Esophagus (tissue), 2 donors: Measurements from ENCODE around the gene MLLT3. TPM values are rescaled to one million over a fixed set of nuclear protein-coding genes. Genes with fewer than 3 reads are reported as not detected.

Source experiments
- H3K27ac ChIP-seq, 2 donors: one replicate each; pipeline ENCODE4 v1.5.1; 2013; ENCODE audit warnings: low read depth in 2 of 2, mild to moderate bottlenecking in 2 of 2, inconsistent platforms in 1 of 2, low read length in 1 of 2, moderate library complexity in 1 of 2
- H3K27me3 ChIP-seq, 2 donors: one replicate each; pipeline ENCODE4 v1.6.1; 2013; ENCODE audit warnings: low read length in 2 of 2, control low read depth in 1 of 2, mild to moderate bottlenecking in 1 of 2; ENCODE audit not compliant: insufficient read depth in 2 of 2, control insufficient read depth in 1 of 2
- H3K36me3 ChIP-seq, 2 donors: one replicate each; pipeline ENCODE4 v1.6.1; 2013; ENCODE audit warnings: low read length in 1 of 2; ENCODE audit not compliant: control insufficient read depth in 2 of 2, insufficient read depth in 2 of 2
- H3K4me1 ChIP-seq, 2 donors: one replicate each; pipeline ENCODE4 v1.6.1; 2013; ENCODE audit warnings: low read length in 1 of 2; ENCODE audit not compliant: control insufficient read depth in 2 of 2, insufficient read depth in 2 of 2
- H3K4me3 ChIP-seq, 2 donors: one replicate each; pipeline ENCODE4 v1.5.1; 2013; ENCODE audit warnings: low read length in 2 of 2, mild to moderate bottlenecking in 2 of 2, low read depth in 1 of 2, moderate library complexity in 1 of 2
- H3K9me3 ChIP-seq, 2 donors: one replicate each; pipeline ENCODE4 v1.6.1; 2013; ENCODE audit warnings: mild to moderate bottlenecking in 2 of 2, low read depth in 1 of 2, low read length in 1 of 2, moderate library complexity in 1 of 2; ENCODE audit not compliant: control insufficient read depth in 2 of 2, insufficient read depth in 1 of 2
- WGBS, 2 donors: extraction: QIAGEN DNeasy Blood & Tissue Kit; methylation state at CpG; one replicate each; pipeline ENCODE4 v1.1.7; 2013; 5-methylcytosine and 5-hydroxymethylcytosine counted together
- polyA plus RNA-seq, 2 donors: library from polyadenylated mRNA; stranded (reverse); fragments of 200-250 nt; gene quantifications; one replicate each; pipeline ENCODE4 v1.2.3, GENCODE V29; 2013
- donor health status: healthy with polysubstance abuse.
- donor health status: Bipolar disorder and iron deficiency.

Gene MLLT3
- polyA plus RNA-seq, 2 donors: 4.6 to 5.0 TPM

DNA sequence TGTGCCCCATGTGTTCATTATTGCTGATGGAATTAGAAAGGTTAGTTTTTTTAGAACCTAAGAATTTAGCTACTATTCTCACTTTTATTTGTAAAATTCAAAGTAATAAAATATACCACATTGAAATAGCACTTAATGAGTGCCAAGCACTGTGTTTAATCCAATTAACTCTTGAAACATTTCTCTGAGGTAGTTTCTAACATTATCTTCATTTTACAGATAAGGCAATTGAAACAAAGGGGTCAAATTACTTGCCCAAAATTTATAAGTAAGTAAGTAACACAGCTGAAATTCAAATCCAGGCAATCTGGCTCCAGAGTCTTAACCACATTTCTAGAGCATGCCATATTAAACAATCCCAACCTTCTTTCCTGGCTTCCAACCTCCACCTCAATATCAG is 84.2 kb downstream of the MLLT3 start:
- Histone ChIP-seq H3K9me3 (peaks cover 3 to 8% of the 10 kb centered on the region in 2 donors), H3K27ac (no peak overlapping the region), H3K4me1 (no peaks in the 10 kb centered on the region), H3K36me3 (no peaks in the 10 kb centered on the region), H3K4me3 (no peak overlapping the region), H3K27me3 (no peaks in the 10 kb centered on the region)

- 38 to 47% methylated on average over 2 of the region's 2 CpGs for WGBS, 2 donors
- Histone ChIP-seq H3K4me3 (no peak overlapping the region), H3K36me3 (no peaks in the 10 kb centered on the region), H3K27me3 (no peaks in the 10 kb centered on the region), H3K9me3 (peaks cover 3 to 8% of the 10 kb centered on the region in 2 donors), H3K27ac (no peak overlapping the region), H3K4me1 (no peaks in the 10 kb centered on the region)
These were observed 85.0 kb downstream of the MLLT3 start for GRCh38 chr9:20537294-20537693.

GRCh38 chr9:20532584-20532983 is 89.7 kb downstream of the MLLT3 start:
- Histone ChIP-seq H3K9me3 (no peaks in the 10 kb centered on the region), H3K27me3 (no peaks in the 10 kb centered on the region), H3K27ac (no peak overlapping the region), H3K4me1 (no peaks in the 10 kb centered on the region), H3K36me3 (no peaks in the 10 kb centered on the region), H3K4me3 (no peak overlapping the region)
- 93 to 95% methylated on average over 4 of the region's 4 CpGs for WGBS, 2 donors

- H3K36me3 ChIP-seq: no peaks in the 10 kb centered on the region
- H3K9me3 ChIP-seq: no peaks in the 10 kb centered on the region
- no peak overlapping the region for H3K27ac ChIP-seq
- WGBS, 2 donors: 64 to 73% methylated on average over 2 of the region's 2 CpGs
- H3K4me1 ChIP-seq: no peaks in the 10 kb centered on the region
- no peaks in the 10 kb centered on the region for H3K27me3 ChIP-seq
- H3K4me3 ChIP-seq: no peak overlapping the region
These were observed 92.5 kb downstream of the MLLT3 start for GRCh38 chr9:20529837-20530236.

DNA sequence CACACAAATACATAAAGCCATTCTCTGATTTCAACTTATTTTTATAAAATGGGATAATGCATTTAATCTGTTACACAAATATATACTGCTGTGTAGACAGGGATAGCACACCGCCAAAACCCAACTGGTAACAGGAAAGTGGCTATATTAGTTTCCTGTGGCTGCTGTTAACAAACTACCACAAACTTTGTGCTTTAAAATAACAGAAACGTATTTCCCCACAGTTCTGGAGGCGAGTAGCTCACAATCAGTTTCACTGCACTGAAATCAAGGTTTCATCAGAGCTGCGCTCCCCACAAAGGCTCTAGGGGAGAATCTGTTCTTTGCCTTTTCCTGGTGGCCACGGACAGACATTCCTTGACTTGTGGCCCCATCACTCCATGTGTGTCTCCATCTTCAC is 94.0 kb downstream of the MLLT3 start:
- H3K27ac ChIP-seq: no peak overlapping the region
- WGBS, 2 donors: 86 to 88% methylated on average over 5 of the region's 5 CpGs
- no peak overlapping the region for H3K4me3 ChIP-seq
- H3K36me3 ChIP-seq: no peaks in the 10 kb centered on the region
- H3K9me3 ChIP-seq: no peaks in the 10 kb centered on the region
- H3K4me1 ChIP-seq: no peaks in the 10 kb centered on the region
- no peaks in the 10 kb centered on the region for H3K27me3 ChIP-seq

- Histone ChIP-seq H3K4me1 (no peaks in the 10 kb centered on the region), H3K27ac (no peak overlapping the region), H3K36me3 (no peaks in the 10 kb centered on the region), H3K27me3 (no peaks in the 10 kb centered on the region), H3K4me3 (no peak overlapping the region), H3K9me3 (no peaks in the 10 kb centered on the region)
- 67 to 79% methylated on average over 1 of the region's 1 CpG for WGBS, 2 donors
These were observed 95.6 kb downstream of the MLLT3 start for GRCh38 chr9:20526500-20527319.

DNA sequence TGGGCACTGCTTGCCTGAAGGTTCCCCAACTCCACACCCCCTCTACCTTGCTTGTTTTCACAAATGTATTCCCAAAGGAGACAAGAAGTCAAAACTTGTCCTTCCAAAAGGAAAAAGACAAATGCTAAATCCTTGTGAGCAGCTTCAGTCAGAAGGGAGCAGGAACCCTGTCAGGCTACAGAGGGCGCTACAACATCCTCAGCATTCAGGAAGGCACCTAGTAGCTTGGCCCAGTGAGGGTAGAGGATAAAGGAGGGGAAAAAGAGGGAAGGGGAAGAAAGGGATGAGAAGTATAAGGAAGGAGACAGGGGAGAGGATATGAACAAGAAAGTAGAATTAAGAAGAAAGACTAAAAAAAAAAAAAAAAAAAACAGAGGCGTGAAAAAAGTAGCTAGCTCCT is 97.5 kb downstream of the MLLT3 start:
- no peaks in the 10 kb centered on the region for H3K27me3 ChIP-seq
- no peaks in the 10 kb centered on the region for H3K9me3 ChIP-seq
- no peaks in the 10 kb centered on the region for H3K36me3 ChIP-seq
- H3K4me3 ChIP-seq: no peak overlapping the region
- 83 to 85% methylated on average over 2 of the region's 2 CpGs for WGBS, 2 donors
- H3K4me1 ChIP-seq: no peaks in the 10 kb centered on the region
- H3K27ac ChIP-seq: no peak overlapping the region

- H3K9me3 ChIP-seq: no peaks in the 10 kb centered on the region
- H3K27me3 ChIP-seq: no peaks in the 10 kb centered on the region
- H3K4me3 ChIP-seq: no peak overlapping the region
- no peaks in the 10 kb centered on the region for H3K4me1 ChIP-seq
- 89 to 95% methylated on average over 1 of the region's 1 CpG for WGBS, 2 donors
- no peak overlapping the region for H3K27ac ChIP-seq
- no peaks in the 10 kb centered on the region for H3K36me3 ChIP-seq
These were observed 103.6 kb downstream of the MLLT3 start for GRCh38 chr9:20518737-20519136.

DNA sequence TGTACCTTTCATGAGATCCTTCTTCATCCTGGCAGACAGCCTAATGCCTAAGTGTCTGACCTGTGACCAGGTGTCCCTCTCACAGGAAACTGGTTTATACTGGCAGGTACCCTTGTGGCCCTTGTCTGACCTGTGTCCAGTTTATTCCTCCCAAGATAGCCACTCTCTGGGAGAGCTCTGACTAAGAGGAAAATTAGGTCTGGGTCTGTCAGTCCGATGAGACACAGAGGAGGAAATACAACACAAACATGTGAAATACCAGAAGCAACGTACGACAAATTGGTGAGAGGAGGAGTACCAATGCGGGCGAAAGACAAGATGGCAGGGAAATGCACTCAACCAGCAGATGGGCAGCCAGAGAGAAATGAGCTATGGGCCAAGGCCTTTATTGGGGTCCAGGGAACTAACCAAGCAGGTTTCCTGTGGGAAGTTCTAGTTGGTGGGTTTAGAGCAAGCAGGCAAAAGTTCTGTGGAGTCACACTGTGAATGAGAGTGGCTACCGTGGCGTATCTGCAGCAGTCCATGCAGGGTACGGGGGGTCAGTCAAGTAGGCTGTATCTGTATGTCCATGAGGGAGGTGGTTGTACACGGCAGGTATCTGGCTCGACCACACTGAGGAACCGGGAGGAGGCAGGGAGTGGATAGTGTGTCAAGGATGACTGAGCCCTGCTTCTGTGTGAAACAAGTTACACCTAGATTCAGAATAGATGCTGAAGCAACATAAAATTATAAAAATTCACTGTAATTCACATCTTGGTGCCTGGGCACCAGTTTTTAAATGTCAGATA is 109.0 kb downstream of the MLLT3 start:
- Histone ChIP-seq H3K27me3 (no peaks in the 10 kb centered on the region), H3K9me3 (no peaks in the 10 kb centered on the region), H3K4me1 (no peaks in the 10 kb centered on the region), H3K27ac (no peak overlapping the region), H3K36me3 (no peaks in the 10 kb centered on the region), H3K4me3 (no peak overlapping the region)
- 90 to 93% methylated on average over 11 of the region's 11 CpGs for WGBS, 2 donors
